Measurements from ENCODE around the gene C6orf15. TPM values are rescaled to one million over a fixed set of nuclear protein-coding genes. Genes with fewer than 3 reads are reported as not detected.
A peak's percentile ranks its signal among the peaks of the same experiment; 100 is the strongest.

Gene C6orf15
- polyA plus RNA-seq (2013), result not detected in 2 replicates

DNA sequence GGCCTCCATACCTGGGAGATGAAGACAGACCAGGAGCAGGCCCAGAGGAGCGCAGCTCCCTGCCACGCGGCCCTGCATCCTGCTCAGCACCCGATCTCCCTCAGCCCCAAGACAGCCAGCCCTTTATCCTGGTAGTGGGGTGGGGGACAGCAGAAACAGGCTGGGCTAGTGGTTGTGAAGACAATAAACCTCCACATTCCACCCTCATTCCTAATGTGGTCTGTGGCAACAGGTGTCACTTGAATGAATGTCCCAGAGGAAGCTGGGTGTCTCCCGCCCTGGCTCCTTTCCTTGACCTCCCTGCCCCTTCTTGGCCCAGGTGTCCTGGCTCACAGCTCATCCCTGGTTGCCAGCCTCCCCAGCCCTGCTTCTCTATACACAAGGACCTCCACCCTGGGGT is at the start of gene C6orf15:
Gene C6orf15 (minus strand): TSS at position 98 of the 400 bp plus-strand sequence. CDS start 20 bp downstream, at position 78.
- no peak within 1 kb of the TSS for H2AK5ac ChIP-seq (ENCODE audit: low read length)
- peaks cover 9 to 14% of the 10 kb centered on the region in 2 experiments for H3K4me1 ChIP-seq (ENCODE audit: control insufficient read depth in 1 of 2, insufficient read depth in 2 of 2, low read length in 2 of 2)
- H3K79me1 ChIP-seq (ENCODE audit: low read length), result no peaks in the 10 kb centered on the region
- H3K4me2 ChIP-seq (ENCODE audit: low read length), result no peak within 1 kb of the TSS
- H3K79me2 ChIP-seq (ENCODE audit: control insufficient read depth, insufficient read depth, low read length, poor library complexity), result no peaks in the 10 kb centered on the region
- H3K27ac ChIP-seq (ENCODE audit: low read depth, low read length), result no peak within 1 kb of the TSS
- H2AFZ ChIP-seq (ENCODE audit: insufficient read depth, low read length, poor library complexity), result no peak within 1 kb of the TSS
- no peak within 1 kb of the TSS for H3K9ac ChIP-seq (ENCODE audit: low read length)
- H3K36me3 ChIP-seq (ENCODE audit: control insufficient read depth in 1 of 2, insufficient read depth in 2 of 2, low read length in 2 of 2), result no peaks in the 10 kb centered on the region
- no peak within 1 kb of the TSS for H3K23ac ChIP-seq (ENCODE audit: low read length)
- no peak within 1 kb of the TSS for H4K12ac ChIP-seq (ENCODE audit: low read depth, low read length)
- H3K18ac ChIP-seq (ENCODE audit: low read length), result no peak within 1 kb of the TSS
- no peak within 1 kb of the TSS for H4K8ac ChIP-seq (ENCODE audit: low read depth, low read length)
- peaks cover 1% of the 10 kb centered on the region for H3K9me3 ChIP-seq (ENCODE audit: insufficient read depth, low read depth, low read length)
- no peak within 1 kb of the TSS for H3K4me3 ChIP-seq (ENCODE audit: low read depth, low read length)
- DNase-seq, result no peak
- no peak within 1 kb of the TSS for H2BK12ac ChIP-seq (ENCODE audit: low read length)
- no peak within 1 kb of the TSS for H3K4ac ChIP-seq (ENCODE audit: low read depth, low read length)
- no peak within 1 kb of the TSS for H3K14ac ChIP-seq (ENCODE audit: low read length)
- H4K91ac ChIP-seq (ENCODE audit: low read depth, low read length), result no peak within 1 kb of the TSS
- no peak within 1 kb of the TSS for H2BK120ac ChIP-seq (ENCODE audit: insufficient read depth, low read length, poor library complexity)
- WGBS (ENCODE audit: extremely low coverage, insufficient coverage, insufficient read length), result no CpG with 5 or more reads among the region's 5 CpGs
- no peaks in the 10 kb centered on the region for H3K27me3 ChIP-seq (ENCODE audit: insufficient read depth, low read length)
- no peak within 1 kb of the TSS for H2BK5ac ChIP-seq (ENCODE audit: low read depth, low read length, poor library complexity)

DNA sequence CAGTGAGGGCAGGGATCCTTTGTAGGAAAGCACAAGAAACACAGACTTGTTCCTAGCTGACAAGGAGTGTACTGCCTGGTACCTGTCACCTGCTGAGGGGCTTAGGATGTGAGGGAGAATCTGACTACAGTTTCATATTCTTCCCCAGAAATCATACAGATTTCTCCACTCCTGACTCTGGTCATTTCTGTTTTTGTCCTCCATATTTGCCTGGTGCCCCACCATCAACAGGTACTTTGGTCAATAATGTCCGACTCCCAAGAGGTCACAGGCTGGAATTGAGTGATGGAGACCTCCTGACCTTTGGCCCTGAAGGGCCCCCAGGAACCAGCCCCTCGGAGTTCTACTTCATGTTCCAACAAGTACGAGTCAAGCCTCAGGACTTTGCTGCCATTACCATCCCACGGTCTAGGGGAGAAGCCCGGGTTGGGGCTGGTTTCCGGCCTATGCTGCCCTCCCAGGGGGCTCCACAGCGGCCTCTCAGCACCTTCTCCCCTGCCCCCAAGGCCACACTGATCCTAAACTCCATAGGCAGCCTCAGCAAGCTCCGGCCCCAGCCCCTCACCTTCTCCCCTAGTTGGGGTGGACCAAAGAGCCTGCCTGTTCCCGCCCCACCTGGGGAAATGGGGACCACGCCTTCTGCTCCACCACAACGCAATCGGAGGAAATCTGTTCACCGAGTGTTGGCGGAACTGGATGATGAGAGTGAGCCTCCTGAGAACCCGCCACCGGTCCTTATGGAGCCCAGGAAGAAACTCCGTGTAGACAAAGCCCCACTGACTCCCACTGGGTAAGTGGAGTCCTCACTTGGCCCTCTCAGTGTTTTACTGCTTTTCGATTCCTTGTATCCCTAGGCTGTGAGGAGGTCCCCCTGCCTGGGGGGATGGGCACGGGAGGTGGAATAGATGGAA is 49.1 kb upstream of the C6orf15 start:
- Histone ChIP-seq H2BK120ac (ENCODE audit: insufficient read depth, low read length, poor library complexity) (no peak overlapping the region), H4K12ac (ENCODE audit: low read depth, low read length) (no peak overlapping the region), H3K14ac (ENCODE audit: low read length) (no peak overlapping the region), H2BK5ac (ENCODE audit: low read depth, low read length, poor library complexity) (no peak overlapping the region), H3K4me2 (ENCODE audit: low read length) (no peak overlapping the region), H3K18ac (ENCODE audit: low read length) (no peak overlapping the region), H3K79me2 (ENCODE audit: control insufficient read depth, insufficient read depth, low read length, poor library complexity) (peaks cover 2% of the 10 kb centered on the region), H3K36me3 (ENCODE audit: control insufficient read depth in 1 of 2, insufficient read depth in 2 of 2, low read length in 2 of 2) (peaks cover 11% of the 10 kb centered on the region in 2 experiments), H3K27me3 (ENCODE audit: insufficient read depth, low read length) (no peaks in the 10 kb centered on the region), H3K4me3 (ENCODE audit: low read depth, low read length) (no peak overlapping the region), H3K23ac (ENCODE audit: low read length) (no peak overlapping the region), H4K91ac (ENCODE audit: low read depth, low read length) (no peak overlapping the region), H2BK12ac (ENCODE audit: low read length) (no peak overlapping the region), H3K9me3 (ENCODE audit: insufficient read depth, low read depth, low read length) (no peaks in the 10 kb centered on the region), H4K8ac (ENCODE audit: low read depth, low read length) (no peak overlapping the region), H3K9ac (ENCODE audit: low read length) (no peak overlapping the region), H3K4me1 (ENCODE audit: control insufficient read depth in 1 of 2, insufficient read depth in 2 of 2, low read length in 2 of 2) (peaks cover 10 to 13% of the 10 kb centered on the region in 2 experiments), H2AFZ (ENCODE audit: insufficient read depth, low read length, poor library complexity) (no peak overlapping the region), H2AK5ac (ENCODE audit: low read length) (no peak overlapping the region), H3K4ac (ENCODE audit: low read depth, low read length) (no peak overlapping the region), H3K79me1 (ENCODE audit: low read length) (peaks cover 4% of the 10 kb centered on the region), H3K27ac (ENCODE audit: low read depth, low read length) (no peak overlapping the region)
- no CpG with 5 or more reads among the region's 19 CpGs for WGBS (ENCODE audit: extremely low coverage, insufficient coverage, insufficient read length)
- DNase-seq, result no peak

DNA sequence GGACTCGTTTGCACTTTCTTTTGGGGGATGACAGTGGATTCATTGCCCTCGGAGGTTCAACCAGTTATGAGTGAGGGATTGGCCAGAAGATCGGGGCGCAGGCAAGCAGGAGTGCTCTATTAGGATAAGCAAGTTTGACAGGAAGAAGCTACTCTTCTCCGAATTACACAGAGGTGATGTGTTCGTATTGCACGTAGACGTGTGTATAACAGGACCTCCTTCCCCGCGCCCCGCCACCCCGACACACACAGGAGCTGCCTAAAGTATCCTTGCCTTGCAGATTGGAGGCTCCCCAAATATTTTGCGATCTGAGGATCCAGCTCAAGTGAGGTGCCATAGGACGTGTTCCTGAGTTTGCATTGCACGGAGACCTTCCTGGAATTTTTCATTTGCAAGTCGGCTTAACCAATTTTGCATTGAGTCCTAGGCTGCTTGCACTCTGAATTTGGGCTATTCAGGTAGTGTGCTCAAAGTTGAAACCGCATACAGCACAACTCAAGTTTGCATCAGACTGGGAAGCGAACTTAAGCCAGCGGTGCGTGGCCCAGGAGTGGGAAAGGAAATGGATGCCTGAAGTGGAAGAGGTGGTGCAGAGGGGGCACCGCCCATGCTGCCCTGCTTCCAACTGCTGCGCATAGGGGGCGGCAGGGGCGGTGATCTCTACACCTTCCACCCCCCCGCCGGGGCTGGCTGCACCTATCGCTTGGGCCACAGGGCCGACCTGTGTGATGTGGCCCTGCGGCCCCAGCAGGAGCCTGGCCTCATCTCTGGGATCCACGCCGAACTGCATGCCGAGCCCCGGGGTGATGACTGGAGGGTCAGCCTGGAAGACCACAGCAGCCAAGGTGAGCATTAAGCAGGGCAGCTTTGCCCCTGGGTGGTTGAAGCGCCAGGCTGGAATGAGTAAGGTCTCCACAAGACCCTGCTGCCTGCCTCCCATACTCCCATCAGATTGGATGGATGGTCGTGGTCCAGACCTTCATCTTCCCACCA is 46.8 kb upstream of the C6orf15 start:
- peak overlapping the region; percentile 99 for H2AFZ ChIP-seq (ENCODE audit: insufficient read depth, low read length, poor library complexity)
- H4K91ac ChIP-seq (ENCODE audit: low read depth, low read length), result no peak overlapping the region
- peak overlapping the region; percentile 92 for H3K4me2 ChIP-seq (ENCODE audit: low read length)
- no peak overlapping the region for H2BK5ac ChIP-seq (ENCODE audit: low read depth, low read length, poor library complexity)
- H3K36me3 ChIP-seq (ENCODE audit: control insufficient read depth in 1 of 2, insufficient read depth in 2 of 2, low read length in 2 of 2), result peaks cover 19 to 21% of the 10 kb centered on the region in 2 experiments
- H4K8ac ChIP-seq (ENCODE audit: low read depth, low read length), result peak overlapping the region; percentile 64
- WGBS (ENCODE audit: extremely low coverage, insufficient coverage, insufficient read length), result no CpG with 5 or more reads among the region's 35 CpGs
- H3K9me3 ChIP-seq (ENCODE audit: insufficient read depth, low read depth, low read length), result no peaks in the 10 kb centered on the region
- peak overlapping the region; percentile 51 for H4K12ac ChIP-seq (ENCODE audit: low read depth, low read length)
- no peak overlapping the region for H3K4ac ChIP-seq (ENCODE audit: low read depth, low read length)
- peaks cover 2% of the 10 kb centered on the region for H3K79me2 ChIP-seq (ENCODE audit: control insufficient read depth, insufficient read depth, low read length, poor library complexity)
- peak overlapping the region; percentile 85 for H3K4me3 ChIP-seq (ENCODE audit: low read depth, low read length)
- H2AK5ac ChIP-seq (ENCODE audit: low read length), result no peak overlapping the region
- H3K14ac ChIP-seq (ENCODE audit: low read length), result no peak overlapping the region
- DNase-seq, result no peak
- H3K79me1 ChIP-seq (ENCODE audit: low read length), result peaks cover 4% of the 10 kb centered on the region
- peak overlapping the region; percentile 69 for H3K9ac ChIP-seq (ENCODE audit: low read length)
- H2BK12ac ChIP-seq (ENCODE audit: low read length), result no peak overlapping the region
- H3K18ac ChIP-seq (ENCODE audit: low read length), result no peak overlapping the region
- H3K23ac ChIP-seq (ENCODE audit: low read length), result no peak overlapping the region
- no peak overlapping the region for H2BK120ac ChIP-seq (ENCODE audit: insufficient read depth, low read length, poor library complexity)
- H3K4me1 ChIP-seq (ENCODE audit: control insufficient read depth in 1 of 2, insufficient read depth in 2 of 2, low read length in 2 of 2), result peaks cover 10 to 13% of the 10 kb centered on the region in 2 experiments
- H3K27ac ChIP-seq (ENCODE audit: low read depth, low read length), result no peak overlapping the region
- H3K27me3 ChIP-seq (ENCODE audit: insufficient read depth, low read length), result no peaks in the 10 kb centered on the region
